ENCODE results near the gene RNF17.
A peak's percentile ranks its signal among the peaks of the same experiment; 100 is the strongest.
"Not testable (repeated sequence)": the region's sequence is repeated elsewhere in the genome, so short reads cannot be mapped to it uniquely, and the experiment has no call there.

The RNF17 gene

DNA sequence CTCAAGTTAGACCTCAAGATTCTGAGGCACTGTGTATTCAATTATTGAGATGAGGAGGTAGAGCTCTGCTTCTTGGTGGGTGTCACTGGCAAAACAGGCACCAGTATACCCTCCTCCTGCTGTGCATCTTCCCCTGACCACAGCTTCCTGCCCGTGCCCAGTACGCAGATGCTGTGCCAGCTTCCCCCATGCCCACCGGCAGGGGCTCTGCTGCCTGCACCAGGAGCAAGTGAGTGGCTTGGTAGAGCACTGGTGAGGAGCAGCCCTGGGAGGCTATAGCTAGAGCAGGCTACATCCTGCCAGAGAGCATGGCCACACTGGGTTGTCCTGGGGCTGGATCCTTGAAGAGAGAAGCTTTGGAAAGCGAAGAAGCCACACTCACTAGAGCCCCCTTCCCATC, 21.0 kb upstream of the RNF17 start:
- no peak for DNase-seq

DNA sequence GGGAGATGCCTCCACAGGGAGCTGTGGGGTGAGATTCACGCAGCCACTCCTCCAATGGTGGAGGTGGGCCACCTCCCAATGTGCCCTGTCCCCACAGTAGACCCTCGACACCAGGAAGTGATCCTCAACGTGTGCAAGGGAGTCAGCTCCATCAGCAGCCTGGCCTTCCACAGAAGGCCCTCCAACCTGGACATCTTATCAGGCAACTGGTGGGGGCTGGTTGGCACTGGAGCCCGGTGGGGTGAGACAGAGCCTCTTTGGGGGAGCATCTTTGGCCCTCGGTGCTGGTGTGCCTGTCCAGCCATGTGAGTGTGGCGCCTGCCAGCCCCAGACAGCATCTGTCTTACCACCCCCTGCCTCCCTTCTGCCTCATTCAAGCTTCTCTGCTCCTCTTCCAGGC, 19.7 kb upstream of the RNF17 start:
- DNase-seq, result no peak

DNA sequence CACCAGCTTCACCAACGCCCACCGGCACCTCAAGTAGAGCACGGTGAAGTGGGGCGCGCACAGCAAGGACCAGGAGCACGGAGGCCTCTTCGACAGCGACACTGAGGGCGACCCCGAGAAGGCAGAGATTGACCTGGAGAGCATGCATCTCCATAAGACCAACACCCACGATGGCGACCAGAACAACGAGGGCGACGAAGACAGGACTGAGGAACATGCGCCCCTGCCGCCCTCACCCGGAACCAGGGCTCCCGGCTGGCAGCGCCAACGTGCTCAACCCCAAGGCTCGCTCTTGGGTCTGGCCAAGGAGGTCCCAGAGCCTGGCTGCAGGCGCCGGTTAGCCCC, 18.5 kb upstream of the RNF17 start:
- no peak for DNase-seq

DNA sequence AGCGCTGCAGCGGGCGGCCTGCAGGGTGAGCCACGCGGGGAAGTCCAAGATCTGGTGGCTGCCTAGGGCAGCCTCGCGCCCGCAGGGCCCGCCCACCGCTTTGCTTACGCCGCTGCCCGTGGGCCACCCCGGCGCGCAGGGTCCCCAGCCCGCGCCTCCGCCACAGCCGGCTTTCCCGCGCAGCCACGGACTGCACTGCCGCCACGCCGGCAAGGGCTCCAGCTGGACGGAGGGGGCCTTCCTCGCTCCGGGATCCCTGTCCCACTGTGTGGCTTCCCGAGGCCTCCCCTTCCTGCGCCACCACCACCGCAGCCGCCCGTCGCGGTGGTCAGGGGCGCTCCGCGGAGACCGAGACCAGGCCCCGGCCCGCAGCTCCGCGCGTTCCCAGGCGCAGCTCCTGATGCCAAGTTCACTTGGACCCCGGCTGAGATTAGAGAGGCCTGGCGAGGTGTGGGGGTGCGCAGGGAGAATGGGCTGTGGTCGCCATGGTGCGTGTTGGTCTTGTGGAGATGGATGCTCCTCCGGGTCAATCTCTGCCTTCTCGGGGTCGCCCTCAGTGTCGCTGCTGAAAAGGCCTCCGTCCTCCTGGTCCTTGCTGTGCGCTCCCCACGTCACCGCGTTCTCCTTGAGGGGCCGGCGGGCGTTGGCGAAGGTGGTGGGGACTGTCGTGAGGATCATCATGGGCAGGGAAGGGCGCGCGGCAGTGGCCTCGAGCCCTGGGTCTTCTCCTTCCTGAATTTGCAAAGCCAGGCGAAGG, 17.9 kb upstream of the RNF17 start:
- DNase-seq, result no peak

DNA sequence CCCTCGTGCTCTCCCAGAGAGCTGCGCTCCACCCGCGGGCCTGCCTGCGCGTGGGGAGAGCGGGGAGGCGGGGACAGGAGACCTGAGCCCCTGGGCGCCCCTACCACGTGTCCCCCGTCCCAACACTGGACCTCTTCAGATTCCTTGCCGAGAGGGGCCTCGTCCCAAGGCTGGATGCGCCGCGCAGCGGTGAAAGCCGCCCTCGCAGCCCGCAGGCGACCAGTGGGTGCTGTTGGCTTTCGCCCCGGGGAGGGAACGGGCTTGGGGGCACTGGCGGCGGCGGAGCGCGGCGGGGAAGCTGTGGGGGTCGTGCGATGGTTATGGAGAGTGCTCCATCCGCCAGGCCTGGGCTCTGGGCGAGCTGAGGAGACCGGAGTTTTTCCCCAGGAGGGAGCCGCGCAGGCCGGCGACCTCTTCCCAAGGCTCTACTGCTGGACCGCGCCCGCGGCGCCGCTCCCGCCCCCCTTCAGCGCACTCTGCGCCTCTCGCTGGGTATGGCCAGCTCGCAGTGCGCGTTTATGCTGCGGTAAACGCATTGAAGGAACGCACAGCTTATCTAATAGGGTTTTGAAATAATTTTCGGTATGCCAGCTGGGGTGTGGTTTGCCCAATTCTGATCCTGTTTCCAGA, 17.2 kb upstream of the RNF17 start:
- no peak for DNase-seq

DNA sequence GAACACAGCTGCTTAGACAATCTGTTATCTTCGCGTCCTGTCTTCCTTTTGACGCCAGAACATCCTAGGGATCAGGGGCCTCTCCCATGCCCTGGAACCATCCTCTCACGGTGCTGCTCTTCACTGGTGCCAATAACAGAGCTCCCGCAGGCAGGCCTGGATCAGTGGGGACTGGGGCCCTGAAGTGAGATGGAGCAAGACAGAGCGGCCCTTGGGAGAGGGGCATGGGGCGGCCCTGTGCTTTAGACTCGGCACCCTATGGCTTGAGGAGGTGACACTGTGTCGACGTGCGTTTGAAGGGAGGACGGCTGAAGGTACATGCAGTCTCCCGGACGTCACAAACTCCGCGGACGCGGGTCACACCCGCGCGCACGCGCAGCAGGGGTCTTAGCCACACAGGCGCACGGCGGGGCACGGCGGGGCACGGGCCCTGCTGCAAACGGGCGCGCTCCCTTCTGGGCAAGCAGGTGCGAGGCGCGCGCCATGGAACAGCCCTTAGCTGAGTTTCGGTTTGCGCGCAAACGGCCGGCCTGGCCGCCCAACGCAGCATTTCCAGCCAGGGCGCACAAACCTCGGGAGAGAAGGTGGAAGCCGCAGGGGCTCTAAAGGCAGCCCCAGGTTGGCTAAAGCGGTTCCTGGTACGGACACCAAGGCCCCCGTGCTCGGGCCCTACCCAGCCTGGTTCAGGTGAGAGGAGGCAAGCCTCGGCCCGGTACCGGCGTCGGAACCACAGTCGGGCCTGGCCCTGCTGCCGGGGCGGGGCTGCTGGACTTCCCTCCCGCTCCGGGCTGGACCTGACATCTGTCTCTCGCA, 16.5 kb upstream of the RNF17 start:
- DNase-seq, result peak; percentile 18

DNA sequence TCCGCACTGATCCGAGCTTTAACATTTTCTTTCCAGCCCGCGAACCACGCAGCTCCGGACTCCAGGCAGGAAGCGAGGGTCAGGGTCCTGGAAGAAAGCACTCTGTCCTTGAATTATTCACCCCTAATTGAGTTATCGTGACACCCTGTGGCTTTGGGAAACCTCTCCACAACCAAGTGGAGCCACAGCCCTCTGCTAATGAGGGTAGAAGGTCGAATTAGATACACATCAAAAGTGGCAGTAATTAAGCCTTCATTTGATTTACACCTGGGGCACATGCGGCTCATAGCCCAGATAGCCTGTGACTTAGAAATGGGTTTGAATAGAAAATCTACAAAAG, 15.9 kb upstream of the RNF17 start:
- no peak for DNase-seq

DNA sequence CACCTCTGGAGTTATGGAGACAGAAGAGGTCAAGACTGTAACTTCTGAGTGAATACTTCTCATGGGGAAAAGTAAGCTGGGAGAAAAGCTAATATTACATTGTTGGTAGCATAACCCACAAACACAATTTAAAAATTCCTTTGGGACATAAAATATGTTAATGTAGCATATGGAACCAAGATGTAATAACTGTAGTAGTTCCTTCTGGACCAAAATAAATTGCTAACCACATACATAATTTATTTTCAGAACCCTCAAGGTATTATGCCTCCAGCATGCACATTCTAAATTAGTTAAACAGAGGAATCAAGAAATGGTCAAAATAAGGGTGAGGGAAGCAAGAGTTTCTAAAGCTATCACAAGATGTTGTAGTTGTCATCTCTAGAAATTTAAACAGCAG, 4.8 kb upstream of the RNF17 start:
- DNase-seq, result no peak

DNA sequence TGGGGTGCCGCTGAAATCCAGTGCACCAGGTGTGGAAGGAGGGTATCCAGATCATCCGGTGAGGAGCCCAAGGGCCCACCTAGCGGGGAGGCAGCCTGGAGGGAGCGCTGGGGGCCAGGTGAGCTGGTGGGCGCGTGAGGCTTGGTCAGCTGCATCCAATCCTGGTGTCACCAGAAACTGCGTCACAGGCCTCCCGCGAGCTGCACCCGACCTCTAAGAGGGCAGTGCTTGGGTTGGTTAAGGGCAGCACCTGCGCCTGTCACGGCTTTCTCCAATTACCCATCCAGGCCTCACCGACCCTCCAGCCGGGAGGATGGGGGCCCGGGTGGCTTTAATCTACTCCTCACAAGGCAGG, 284 bp downstream of the RNF17 start:
- DNase-seq, result no peak

DNA sequence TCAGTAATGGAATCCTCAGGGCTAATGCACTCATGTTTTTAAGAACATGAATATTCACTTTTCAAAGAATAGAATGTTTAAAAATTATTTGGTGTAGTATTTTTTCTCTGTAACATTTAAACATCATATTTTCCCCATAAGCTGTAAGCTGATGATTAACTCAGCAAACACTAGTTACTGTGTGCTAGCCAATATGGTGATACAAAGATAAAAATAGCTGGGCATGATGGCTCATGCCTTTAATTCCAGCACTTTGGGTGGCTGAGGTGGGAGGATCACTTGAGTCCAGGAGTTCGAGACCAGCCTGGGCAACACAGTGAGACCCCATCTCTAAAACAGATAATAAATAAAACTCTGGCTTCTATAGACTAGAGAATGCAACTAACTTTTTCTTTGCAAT, 13.2 kb downstream of the RNF17 start:
- DNase-seq, result no peak

DNA sequence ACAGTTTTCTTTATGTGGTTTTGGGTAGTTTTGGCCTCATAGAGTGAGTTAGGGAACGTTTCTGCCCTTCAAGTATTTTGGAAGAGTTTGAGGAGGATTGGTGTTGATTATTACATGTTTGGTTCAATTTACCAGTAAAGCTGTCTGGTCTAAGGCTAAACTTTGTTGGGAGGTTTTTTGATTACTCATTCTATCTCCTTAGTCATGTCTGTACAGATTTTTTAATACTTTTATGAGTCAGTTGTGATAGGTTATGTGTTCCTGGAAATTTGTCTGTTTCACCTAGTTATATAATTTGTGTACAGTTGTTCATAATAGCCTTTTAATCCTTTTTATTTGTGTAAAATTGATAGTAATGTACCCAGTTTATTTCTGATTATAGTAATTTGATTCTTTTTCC, 20.4 kb downstream of the RNF17 start:
- no peak for DNase-seq

DNA sequence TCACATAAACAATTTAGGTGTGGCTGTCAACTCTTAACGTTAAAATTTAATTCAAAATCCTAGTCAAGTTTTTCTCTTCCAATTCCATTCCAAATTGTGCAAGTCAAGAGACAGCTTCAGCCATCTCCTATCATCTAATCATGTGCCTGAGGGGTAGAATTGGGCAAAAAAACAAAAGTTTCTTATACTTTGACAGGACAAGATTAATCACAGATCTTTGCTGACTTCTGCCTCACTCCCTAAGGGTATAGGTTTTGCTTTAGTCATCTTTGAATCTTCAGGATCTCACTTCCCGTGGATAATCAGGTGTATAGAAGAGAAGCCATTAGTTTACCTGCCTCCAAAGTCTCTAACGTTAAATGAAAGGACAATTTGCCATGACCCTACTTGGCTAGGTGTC, 24.6 kb downstream of the RNF17 start:
- no peak for DNase-seq

DNA sequence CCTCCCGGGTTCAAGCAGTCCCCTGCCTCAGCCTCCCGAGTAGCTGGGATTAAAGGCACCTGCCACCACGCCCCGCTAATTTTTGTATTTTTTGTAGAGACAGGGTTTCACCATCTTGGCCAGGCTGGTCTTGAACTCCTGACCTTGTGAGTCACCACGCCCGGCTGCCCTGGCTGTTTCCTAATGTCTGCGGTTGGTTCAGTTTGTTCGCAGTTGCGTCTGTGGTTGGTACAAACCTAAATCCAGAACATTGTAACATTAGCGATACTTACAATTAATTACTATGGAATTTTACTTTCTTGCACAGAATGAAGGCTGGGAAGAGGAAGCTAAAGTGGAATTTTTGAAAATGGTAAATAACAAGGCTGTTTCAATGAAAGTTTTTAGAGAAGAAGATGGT, 38.1 kb downstream of the RNF17 start:
- no peak for DNase-seq

DNA sequence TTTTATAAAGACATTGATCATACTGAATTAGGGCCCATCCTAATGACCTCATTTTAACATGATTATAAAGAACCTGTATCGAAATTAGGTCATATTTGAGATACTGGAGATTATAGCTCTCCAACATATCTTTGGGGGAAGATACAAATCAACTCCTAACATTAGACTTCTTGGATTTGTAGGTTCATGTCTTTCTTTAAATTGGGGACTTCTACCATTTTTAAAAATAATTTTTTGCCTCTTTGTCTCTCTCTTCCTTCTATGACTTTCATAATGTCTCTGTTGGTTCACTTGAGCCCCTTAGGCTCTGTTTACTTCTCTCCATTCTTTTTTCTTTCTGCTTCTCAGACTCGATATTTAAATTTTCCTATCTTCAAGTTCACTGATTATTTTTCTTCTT, 57.2 kb downstream of the RNF17 start:
- DNase-seq, result no peak

DNA sequence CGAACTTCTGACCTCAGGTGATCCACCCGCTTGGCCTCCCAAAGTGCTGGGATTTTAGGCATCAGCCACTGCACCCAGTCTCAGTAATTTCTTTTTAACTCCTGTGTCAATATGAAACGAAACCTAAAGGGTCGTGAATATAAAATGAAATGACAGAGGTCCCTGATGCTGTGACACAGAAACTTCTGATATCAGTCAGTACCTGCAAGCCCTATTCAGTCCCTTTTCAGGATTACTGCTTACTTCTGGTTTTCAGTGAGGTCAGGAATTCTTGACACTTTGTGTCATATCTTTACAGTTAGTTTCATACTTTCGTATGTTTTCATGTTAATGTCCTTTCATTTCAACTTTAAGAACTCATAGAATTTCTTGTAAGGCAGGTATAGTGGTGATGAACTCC, 58.7 kb downstream of the RNF17 start:
- DNase-seq, result no peak

DNA sequence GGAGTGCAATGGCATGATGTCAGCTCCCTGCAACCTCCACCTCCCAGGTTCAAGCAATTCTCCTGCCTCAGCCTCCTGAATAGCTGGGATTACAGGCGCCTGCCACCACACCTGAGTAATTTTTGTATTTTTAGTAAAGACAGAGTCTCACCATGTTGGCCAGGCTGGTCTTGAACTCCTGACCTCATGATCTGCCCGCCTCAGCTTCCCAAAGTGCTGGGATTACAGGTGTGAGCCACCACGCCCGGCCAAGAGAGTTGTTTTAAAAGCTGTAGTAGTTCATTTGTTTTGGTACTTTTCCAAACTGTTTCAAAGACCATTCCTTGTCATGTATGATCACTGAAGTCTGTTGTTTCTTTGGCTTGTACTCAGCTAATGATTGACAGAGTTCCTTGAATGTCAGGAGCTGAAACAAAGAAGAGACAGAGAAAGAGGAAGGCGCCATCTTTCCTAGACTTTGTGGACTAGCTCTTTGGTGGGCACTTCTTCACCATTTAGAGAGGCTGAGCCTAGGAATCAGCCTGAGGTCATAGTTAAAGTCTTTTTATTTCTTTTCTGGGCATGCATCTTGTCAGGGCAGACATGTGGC, 59.2 kb downstream of the RNF17 start:
- not testable (repeated sequence) for DNase-seq

DNA sequence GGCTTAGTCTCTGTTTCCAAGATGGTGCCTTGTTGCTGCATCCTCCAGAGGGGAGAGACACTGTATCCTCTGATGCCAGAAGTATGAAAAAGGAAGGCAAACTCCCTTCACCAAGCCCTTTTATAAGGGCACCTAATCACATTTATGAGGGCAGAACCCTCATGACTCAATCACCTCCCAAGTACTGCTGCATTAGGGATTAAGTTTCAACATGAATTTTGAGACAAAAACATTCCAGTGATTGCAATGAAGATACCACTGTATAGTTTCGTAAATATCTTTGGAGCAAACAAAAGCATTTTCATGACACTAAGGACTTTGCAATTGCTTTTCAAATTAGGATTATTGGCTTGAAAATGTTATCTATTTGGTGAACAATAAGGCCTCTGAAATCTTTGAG, 63.8 kb downstream of the RNF17 start:
- no peak for DNase-seq

DNA sequence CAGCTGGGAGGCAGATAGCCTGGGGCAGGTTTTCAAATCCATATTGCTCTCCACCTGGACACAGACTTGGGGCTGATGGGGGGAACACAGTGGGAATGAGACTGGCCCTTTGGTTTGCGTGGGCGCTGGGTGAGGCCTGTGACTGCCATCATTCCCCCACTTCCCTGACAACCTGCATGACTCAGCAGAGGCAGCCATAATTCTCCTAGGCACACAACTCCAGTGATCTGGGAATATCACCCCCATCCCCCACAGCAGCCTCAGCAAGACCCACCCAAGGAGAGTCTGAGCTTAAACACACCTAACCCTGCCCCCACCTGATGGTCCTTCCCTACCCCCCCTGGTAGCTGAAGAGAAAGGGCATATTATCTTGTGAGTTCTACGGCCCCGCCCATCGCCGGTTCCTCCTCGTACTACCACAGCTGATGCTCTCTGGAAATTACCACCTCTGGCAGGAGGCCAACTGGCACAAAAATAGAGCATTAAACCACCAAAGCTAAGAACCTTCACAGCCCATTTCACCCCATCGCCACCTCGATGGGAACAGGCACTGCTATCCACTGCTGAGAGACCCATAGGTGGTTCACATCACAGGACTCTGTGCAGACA, 71.0 kb downstream of the RNF17 start:
- DNase-seq, result no peak

DNA sequence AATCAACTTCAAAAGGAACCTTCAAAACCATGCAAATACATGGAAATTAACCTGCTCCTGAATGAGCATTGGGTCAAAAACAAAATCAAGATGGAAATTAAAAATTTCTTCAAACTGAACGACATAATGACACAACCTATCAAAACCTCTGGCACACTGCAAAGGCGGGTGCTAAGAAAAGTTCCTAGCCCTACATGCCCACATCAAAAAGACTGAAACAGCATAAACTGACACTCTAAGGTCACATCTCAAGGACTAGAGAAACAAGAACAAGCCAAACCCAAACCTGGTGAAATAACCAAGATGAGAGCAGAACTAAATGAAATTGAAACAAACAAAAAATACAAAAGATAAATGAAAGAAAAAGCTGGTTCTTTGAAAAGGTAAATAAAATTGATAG, 73.6 kb downstream of the RNF17 start:
- not testable (repeated sequence) for DNase-seq

DNA sequence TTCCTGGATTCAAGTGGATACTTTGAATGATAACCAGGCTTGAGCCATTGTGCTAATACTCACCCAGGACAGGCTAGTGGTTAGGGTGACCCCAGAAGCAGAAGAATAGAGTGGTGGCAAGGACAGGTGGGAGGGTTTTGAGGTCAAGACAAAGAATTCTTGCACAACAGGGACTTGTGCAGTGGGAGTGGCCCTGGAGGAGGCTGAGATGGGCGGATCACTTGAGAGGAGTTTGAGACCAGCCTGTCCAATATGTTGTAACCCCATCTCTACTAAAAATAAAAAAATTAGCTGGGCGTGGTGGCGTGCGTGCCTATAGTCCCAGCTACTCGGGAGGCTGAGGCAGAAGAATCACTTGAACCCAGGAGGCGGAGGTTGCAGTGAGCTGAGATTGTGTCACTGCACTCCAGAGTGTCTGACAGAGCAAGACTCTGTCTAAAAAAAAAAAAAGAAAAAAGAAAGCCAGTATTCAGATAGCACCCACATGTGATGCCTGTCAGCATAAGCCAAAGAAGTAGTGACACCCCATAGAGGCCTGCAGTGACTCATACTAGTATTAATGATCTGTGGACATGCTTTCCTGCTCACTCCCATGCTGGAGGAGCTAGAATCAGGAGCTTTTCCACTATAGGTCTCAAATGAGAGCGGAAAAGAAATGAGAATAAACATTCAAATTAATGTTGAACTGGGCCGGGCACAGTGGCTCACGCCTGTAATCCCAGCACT, 78.7 kb downstream of the RNF17 start:
- DNase-seq, result no peak

DNA sequence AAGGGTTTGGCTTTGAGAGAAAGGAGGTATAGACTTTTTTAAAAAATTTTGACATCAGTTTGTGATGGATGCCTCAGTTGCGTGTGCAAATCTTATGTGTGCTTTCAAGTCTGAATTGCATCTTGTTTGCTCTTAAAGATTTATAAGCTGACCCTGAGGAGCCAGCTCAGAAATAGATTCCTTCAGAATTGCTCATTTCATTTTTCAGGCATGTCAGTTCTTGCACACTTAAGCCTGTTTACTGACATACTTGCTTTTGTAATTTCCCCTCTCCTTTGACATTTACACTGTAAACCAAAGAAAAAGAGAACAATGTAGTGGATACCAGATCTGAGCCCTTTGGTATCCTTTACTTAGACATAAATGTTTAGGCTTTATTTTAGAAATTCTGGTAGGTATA, 87.6 kb downstream of the RNF17 start:
- no peak for DNase-seq

DNA sequence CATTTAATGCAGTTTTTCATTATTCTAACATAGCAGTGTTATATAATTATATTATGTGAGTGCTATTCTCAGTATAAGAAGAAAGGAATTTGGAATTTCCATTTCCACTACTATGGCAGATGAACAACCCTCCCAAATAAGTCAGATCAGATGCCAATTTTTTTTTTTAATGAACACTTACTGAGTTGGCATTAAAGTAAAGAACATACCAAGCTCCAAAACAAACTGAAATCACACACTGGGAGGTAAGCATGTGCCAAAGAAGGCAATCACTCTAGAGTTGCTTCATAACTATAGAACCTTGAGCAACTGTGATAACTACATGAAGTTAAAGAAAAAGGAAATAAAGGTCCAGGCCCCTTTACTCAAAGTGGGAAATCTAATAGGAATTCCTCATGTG, 90.3 kb downstream of the RNF17 start:
- DNase-seq, result no peak

DNA sequence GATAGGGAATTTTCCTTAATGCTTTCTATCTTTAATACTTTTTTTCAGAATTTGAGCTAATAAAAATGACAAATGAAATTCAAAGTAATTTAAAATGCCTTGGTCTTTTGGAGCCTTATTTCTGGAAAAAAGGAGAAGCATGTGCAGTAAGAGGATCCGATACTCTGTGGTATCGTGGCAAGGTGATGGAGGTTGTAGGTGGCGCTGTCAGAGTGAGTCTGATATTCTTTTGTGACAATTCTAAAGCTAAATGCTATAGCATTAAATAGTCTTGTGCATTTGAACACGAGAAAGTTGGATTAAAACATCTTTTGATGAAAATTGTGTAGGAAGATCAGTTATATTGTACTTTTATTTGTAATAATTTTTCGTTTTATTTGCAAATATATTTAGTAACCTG, 95.0 kb downstream of the RNF17 start:
- DNase-seq, result no peak

All from stimulated activated CD4-positive, alpha-beta T cell treated with anti-CD3 and anti-CD28 coated beads, Interleukin-1b, Interleukin-23, amount 100 ng/mL, for 48 hours (primary cell).